Measurements from ENCODE around the gene SPAG6. TPM values are rescaled to one million over a fixed set of nuclear protein-coding genes. Genes with fewer than 3 reads are reported as not detected.

SPAG6 gene
- total RNA-seq, 2 experiments from 2014 or later: 3.7 to 6.0 TPM

GRCh38 chr10:22458272-22459038 is 113.2 kb downstream of the SPAG6 start:
- Mint-ChIP-seq H3K27me3 (no peaks in the 10 kb centered on the region), H3K4me3 (no peak overlapping the region), H3K4me1 (peaks cover 11% of the 10 kb centered on the region), H3K36me3 (no peaks in the 10 kb centered on the region), H3K9me3 (ENCODE audit: low read depth) (no peaks in the 10 kb centered on the region), H3K27ac (no peak overlapping the region)
- no peak for ATAC-seq
- CTCF ChIA-PET: interaction anchor here (1.3 kb wide), 1 partner anchor 15 kb away, joined by 3 read pairs; no protein-coding TSS in a partner anchor
- DNase-seq: no peak

- DNase-seq (no peak), ATAC-seq (no peak)
- Mint-ChIP-seq H3K27me3 (no peaks in the 10 kb centered on the region), H3K27ac (no peak overlapping the region), H3K36me3 (no peaks in the 10 kb centered on the region), H3K4me1 (peaks cover 10% of the 10 kb centered on the region), H3K4me3 (no peak overlapping the region), H3K9me3 (ENCODE audit: low read depth) (no peaks in the 10 kb centered on the region)
- CTCF ChIA-PET: no interaction called here
Observed at GRCh38 chr10:22459496-22459895, 114.2 kb downstream of the SPAG6 start.

GRCh38 chr10:22460101-22460500 is 114.8 kb downstream of the SPAG6 start:
- DNase-seq (no peak), ATAC-seq (no peak)
- H3K4me3 Mint-ChIP-seq: no peak overlapping the region
- H3K27ac Mint-ChIP-seq: no peak overlapping the region
- H3K9me3 Mint-ChIP-seq (ENCODE audit: low read depth): no peaks in the 10 kb centered on the region
- CTCF ChIA-PET: no interaction called here
- H3K4me1 Mint-ChIP-seq: peaks cover 5% of the 10 kb centered on the region
- no peaks in the 10 kb centered on the region for H3K27me3 Mint-ChIP-seq
- H3K36me3 Mint-ChIP-seq: no peaks in the 10 kb centered on the region

- no peaks in the 10 kb centered on the region for H3K4me1 Mint-ChIP-seq
- CTCF ChIA-PET: no interaction called here
- no peak for ATAC-seq
Observed at GRCh38 chr10:22460531-22461403, 115.5 kb downstream of the SPAG6 start.

GRCh38 chr10:22461891-22462290 is 116.6 kb downstream of the SPAG6 start:
- Mint-ChIP-seq H3K4me3 (no peak overlapping the region), H3K27ac (no peak overlapping the region), H3K9me3 (ENCODE audit: low read depth) (no peaks in the 10 kb centered on the region), H3K4me1 (no peaks in the 10 kb centered on the region), H3K27me3 (no peaks in the 10 kb centered on the region), H3K36me3 (no peaks in the 10 kb centered on the region)
- DNase-seq (no peak), ATAC-seq (no peak)
- CTCF ChIA-PET: no interaction called here

More at GRCh38 chr10:22460531-22461403, 115.5 kb downstream of the SPAG6 start:
- Mint-ChIP-seq H3K27me3 (no peaks in the 10 kb centered on the region), H3K27ac (no peak overlapping the region), H3K36me3 (no peaks in the 10 kb centered on the region), H3K9me3 (ENCODE audit: low read depth) (no peaks in the 10 kb centered on the region), H3K4me3 (no peak overlapping the region)
- DNase-seq: no peak

GRCh38 chr10:22463255-22463654 is 118.0 kb downstream of the SPAG6 start:
- H3K27ac Mint-ChIP-seq: no peak overlapping the region
- no peaks in the 10 kb centered on the region for H3K9me3 Mint-ChIP-seq (ENCODE audit: low read depth)
- ATAC-seq: no peak
- no peak for DNase-seq
- no peaks in the 10 kb centered on the region for H3K27me3 Mint-ChIP-seq
- H3K4me1 Mint-ChIP-seq: no peaks in the 10 kb centered on the region
- no peak overlapping the region for H3K4me3 Mint-ChIP-seq
- CTCF ChIA-PET: no interaction called here
- no peaks in the 10 kb centered on the region for H3K36me3 Mint-ChIP-seq

GRCh38 chr10:22464966-22465629 is 119.8 kb downstream of the SPAG6 start:
- CTCF ChIA-PET: no interaction called here
- no peak overlapping the region for H3K27ac Mint-ChIP-seq

GRCh38 chr10:22466763-22467334 is 121.6 kb downstream of the SPAG6 start:
- H3K27ac Mint-ChIP-seq: no peak overlapping the region
- H3K36me3 Mint-ChIP-seq: no peaks in the 10 kb centered on the region
- no peaks in the 10 kb centered on the region for H3K9me3 Mint-ChIP-seq (ENCODE audit: low read depth)
- CTCF ChIA-PET: no interaction called here
- no peak for DNase-seq
- H3K27me3 Mint-ChIP-seq: peaks cover 22% of the 10 kb centered on the region
- no peak for ATAC-seq
- no peaks in the 10 kb centered on the region for H3K4me1 Mint-ChIP-seq
- no peak overlapping the region for H3K4me3 Mint-ChIP-seq

More at GRCh38 chr10:22464966-22465629, 119.8 kb downstream of the SPAG6 start:
- Mint-ChIP-seq H3K9me3 (ENCODE audit: low read depth) (no peaks in the 10 kb centered on the region), H3K36me3 (no peaks in the 10 kb centered on the region), H3K27me3 (peaks cover 9% of the 10 kb centered on the region), H3K4me3 (no peak overlapping the region), H3K4me1 (no peaks in the 10 kb centered on the region)
- no peak for DNase-seq
- no peak for ATAC-seq

Other genes with a start within 250 kb of the SPAG6 start
- gene EBLN1, start 127.5 kb upstream of the SPAG6 start, total RNA-seq: not detected
- 100 to 1,000 TPM in 1 of 2 experiments, 10 to 100 TPM in 1; 70.6 to 103 TPM for gene COMMD3, start 29.1 kb upstream of the SPAG6 start, total RNA-seq
- 10 to 100 TPM; 45.9 to 74.6 TPM for gene BMI1, start 24.4 kb upstream of the SPAG6 start, total RNA-seq